HG03103 (cell line): ENCODE measurements around the gene MACO1.
"Not testable (repeated sequence)": the region's sequence is repeated elsewhere in the genome, so short reads cannot be mapped to it uniquely, and the experiment has no call there.

Experiments
- ATAC-seq: cut with Tn5 transposase; IDR thresholded peaks from one replicate; pipeline ENCODE4 v1.9.1; 2021; ENCODE audit warnings: low read depth; ENCODE audit not compliant: unreplicated experiment

The MACO1 gene

DNA sequence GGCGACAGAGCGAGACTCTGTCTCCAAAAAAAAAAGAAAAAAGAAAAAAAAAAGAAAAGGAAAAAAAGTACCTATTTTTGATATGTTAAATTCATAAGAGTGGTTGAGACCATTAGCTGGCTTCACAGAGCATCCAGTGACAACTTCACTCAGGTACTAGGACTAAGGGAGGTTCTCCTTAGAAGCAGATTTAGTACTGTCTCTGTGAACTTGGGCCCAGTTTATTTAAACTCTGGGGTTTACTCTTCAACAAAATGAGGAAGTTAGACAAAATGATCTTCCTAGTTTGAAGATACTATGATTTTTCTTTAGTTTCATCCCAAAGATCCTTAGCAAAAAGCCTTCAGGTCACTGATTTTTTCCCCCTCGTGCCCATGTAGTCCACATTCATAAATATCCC, 21.2 kb downstream of the MACO1 start:
- ATAC-seq = no peak

DNA sequence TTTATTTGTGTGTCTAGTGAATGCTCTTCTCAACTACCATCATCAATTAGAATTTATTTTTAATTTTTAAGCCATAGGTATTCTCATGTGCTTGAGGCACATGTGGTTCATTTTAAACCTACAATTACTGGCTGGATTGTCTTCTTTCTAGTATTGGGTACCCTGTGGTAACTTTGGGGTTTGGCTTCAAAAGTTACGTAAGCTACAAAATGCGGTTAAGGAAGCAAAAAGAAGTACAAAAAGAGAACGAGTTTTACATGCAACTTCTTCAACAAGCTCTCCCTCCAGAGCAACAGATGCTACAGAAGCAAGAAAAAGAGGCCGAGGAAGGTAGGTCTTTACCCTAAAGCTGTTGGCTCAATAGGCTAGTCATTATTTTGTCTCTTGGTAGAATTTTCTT, 25.8 kb downstream of the MACO1 start:
- no peak for ATAC-seq

DNA sequence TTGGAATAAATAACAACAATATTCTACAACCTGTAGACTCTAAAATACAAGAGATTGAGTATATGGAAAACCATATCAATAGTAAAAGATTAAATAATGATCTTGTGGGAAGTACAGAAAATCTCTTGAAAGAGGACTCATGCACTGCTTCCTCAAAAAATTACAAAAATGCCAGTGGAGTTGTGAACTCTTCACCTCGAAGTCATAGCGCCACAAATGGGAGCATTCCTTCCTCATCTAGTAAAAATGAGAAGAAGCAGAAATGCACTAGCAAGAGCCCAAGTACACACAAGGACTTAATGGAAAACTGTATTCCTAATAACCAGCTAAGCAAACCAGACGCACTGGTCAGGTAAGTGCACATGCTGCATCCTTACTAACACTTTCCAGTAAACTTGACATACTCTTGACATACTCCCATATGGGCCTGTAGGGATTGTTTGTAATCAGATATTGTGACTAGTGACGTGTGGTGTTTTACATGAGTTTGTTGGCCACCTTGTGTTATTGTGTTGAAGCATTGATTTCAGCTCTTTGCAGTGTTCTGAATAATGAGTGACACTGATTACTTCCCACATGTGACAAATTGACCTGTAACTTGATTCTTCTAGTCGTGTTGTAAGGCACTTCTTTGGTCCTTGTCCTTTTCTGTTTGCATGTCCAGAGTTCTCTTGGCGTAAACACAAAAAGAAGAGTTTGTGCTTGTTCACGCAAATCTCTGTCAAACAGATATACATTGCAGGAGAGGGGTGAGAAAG, 28.0 kb downstream of the MACO1 start:
- no peak for ATAC-seq

DNA sequence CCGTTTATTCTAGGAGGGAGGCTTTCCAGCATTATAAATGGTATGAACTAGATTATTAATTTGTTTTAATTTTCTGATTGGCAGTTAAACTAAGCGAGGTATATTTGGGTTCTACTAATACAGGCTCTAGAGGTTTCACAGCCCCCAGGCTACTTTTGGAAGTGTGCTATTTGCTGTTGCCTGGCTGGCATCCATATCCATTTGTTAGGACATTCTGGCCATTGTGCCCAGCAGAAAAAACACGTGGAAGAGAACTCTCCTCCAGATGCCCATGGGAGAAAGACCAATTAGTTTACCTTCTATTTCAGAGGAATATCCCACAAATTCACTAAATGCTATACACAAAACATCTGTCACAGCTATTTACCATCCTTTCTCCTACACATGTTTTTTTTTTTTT, 29.3 kb downstream of the MACO1 start:
- no peak for ATAC-seq

DNA sequence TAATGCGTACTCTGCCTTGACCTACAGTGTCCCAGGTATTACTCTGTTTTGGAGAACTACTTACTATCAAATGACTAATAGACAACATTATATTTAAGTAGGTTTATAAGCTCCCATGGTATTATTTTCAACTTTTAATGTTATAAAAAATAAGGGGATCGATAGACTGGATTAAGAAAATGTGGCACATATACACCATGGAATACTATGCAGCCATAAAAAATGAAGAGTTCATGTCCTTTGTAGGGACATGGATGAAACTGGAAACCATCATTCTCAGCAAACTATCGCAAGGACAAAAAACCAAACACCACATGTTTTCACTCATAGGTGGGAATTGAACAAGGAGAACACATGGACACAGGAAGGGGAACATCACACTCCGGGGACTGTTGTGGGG, 30.1 kb downstream of the MACO1 start:
- not testable (repeated sequence) for ATAC-seq

DNA sequence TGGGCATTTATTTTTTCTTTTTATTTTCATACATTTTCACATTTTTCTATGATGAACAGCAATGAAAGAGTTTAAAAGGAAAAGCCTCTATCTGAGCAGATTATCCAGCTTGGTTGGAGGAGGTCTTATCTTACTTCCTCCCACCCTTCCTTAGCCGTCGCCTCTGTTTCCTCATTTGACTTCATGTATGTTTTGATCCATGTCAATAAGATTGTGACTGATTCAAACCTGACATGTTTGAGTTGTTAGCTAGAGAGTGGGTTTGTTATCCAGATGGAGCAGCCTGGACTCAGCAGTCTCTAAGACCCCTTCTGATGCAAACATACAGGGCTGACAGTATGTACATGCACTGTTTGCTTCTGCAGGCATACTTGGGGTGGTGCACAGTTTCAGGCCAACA, 31.2 kb downstream of the MACO1 start:
- ATAC-seq = no peak

DNA sequence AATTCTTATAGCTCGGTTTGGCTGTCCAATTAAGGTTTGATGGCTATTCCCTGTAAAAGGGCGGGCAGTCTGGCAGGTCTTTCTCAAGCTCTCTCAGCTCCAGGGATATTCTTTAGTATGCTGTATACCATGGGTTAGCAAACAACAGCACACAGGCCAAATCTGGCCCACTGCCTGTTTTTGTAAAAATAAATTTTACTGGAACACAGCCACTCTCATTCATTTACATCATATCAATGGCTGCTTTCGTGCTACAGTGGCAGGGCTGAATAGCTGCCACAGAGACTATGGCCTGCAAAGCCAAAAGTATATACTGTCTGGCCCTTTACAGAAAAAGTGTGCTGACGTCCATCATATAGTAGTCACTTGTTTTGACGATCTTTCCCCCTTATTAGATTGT, 32.0 kb downstream of the MACO1 start:
- ATAC-seq = no peak

DNA sequence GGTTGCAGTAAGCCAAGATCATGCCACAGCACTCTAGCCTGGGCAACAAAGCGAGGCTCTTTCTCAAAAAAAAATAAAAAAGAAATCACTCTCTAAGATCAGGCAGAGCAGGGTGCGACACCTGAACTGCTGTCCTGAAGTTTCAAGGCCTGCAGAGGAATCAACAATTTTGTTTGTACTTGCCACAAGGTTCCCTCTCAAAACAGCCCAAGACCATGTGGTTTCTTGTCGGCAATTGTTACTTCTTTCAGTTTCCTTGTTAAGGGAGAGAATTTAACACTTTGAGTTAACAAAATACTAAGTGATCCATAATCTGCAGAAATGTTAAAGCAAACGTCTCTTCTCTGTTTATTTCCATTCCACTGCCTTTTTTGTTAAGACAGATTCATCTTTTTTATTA, 36.5 kb downstream of the MACO1 start:
- ATAC-seq = no peak

DNA sequence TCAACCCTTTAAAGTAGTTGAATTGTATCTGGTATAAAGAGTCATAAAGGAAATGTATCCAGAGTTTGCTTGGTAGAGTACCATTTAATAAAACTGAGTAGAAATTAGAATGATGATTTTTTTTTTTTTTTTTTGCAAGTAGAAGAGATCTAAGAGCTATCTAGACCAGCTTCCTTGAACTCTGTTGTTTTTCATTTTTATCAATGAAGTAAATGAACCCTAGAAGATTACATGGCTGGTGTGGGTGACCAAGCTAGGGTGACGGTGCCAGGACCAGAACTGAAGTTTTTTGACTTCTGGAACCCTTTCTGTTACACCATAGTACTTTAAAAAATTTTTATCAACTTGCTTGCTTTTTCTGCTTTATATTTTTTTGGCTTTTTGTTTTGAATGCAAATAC, 36.9 kb downstream of the MACO1 start:
- ATAC-seq = no peak

DNA sequence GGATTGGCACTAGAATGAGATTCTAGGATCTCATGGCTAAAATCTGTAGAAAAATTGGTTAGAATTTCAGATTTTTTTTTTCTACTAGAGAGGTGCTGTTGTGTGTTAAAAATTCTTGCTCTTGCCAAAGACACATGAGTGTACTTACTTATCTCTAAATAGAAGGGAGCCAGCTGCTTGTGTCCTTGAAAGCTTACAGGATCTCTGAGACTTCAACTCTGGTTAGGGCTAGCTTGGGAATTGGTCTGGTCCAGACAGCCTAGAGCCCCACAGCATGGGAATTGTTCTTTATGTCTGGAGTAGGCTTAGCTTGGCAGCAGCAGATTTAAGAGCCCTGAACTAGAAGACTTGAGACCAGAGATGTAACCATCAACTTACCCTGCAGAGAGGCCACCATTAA, 37.3 kb downstream of the MACO1 start:
- no peak for ATAC-seq

DNA sequence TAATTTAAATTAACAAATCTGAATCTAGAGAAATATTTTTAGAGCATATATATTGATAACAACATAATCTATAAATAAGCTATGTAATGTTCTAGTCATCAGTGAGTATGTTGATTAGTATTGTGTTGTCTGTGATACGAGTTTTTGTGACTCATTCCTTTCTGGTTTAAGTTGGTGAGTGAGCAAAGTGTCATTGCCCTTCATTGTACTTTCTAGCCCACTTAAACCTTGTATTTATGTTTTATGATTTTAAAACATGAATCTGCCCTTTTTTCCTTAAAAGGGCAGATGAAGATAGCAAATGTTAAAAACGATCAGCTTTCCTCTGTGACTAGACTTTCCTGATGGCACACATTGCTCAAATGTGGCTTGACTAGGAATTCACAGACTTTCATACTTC, 38.5 kb downstream of the MACO1 start:
- no peak for ATAC-seq

DNA sequence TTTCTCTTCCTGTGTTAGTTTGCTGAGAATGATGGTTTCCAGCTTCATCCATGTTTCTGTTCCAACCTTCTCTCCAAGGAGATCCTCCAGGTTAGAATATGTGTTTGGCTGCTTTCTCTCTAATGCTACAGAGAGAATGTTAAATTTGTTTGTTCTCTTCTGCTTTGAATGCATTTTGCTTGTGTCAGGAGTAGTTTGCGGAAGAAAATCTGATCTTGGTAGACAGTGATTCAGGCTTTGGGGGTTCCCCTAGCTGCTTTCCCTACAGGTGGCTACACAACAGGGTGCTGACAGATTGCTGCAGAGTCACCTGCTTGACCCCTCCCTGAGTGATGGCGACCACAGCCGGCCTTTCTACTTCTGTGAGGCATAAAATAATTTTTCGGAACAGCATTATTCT, 41.8 kb downstream of the MACO1 start:
- no peak for ATAC-seq

DNA sequence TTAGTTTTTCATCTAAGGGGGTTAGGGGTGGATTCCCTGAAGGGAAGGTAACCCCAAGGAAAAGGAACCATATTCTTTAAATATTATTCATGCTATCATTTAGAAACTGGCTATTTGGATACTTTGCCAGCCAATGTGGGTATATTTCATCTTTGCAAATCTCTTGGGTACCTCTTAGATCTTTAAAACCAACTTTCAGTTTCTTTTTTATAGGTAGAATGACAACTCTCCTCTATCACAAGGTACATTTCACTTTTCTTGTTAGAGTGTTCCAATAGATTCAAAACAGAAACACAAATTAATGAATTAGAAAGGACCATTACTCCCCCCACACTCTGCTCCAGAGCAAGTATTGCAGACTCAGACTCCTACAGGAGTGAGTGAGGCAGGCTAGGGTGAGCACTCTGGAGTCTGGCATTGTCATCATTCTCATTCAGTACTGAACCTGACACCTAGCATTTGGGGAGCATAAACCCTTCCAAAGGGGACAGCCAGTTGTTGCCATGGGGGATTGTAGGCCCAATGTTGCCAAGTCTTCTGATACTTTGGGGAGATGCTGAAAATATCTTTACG, 43.0 kb downstream of the MACO1 start:
- no peak for ATAC-seq

DNA sequence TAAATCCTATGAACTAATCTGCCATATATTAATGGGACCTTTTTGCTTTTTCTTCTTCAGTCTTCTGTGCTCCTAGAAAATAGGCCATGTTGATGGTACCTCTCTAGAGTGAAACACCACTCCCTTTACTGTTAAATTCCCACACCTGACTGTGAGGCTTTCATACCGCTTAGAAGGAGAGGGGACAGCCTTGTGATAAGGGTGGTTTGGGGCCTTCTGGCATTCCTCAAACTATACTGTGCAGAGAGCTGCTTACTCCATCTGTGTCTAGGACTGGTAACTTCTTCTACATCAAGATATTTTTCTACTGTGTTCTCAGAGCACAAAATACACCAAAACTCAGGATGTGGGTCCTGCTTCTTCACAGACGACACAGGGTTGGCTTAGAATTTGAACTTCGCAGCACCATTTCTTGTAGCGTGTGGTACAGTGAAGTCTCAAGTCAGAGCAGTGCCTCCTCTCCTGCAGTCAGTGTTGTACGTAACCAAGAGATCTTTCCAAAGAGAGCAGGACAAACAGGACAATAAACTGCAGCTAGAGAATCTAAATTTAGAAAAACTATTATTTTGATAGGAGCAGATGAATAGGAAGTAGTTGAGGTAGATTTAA, 43.8 kb downstream of the MACO1 start:
- no peak for ATAC-seq

DNA sequence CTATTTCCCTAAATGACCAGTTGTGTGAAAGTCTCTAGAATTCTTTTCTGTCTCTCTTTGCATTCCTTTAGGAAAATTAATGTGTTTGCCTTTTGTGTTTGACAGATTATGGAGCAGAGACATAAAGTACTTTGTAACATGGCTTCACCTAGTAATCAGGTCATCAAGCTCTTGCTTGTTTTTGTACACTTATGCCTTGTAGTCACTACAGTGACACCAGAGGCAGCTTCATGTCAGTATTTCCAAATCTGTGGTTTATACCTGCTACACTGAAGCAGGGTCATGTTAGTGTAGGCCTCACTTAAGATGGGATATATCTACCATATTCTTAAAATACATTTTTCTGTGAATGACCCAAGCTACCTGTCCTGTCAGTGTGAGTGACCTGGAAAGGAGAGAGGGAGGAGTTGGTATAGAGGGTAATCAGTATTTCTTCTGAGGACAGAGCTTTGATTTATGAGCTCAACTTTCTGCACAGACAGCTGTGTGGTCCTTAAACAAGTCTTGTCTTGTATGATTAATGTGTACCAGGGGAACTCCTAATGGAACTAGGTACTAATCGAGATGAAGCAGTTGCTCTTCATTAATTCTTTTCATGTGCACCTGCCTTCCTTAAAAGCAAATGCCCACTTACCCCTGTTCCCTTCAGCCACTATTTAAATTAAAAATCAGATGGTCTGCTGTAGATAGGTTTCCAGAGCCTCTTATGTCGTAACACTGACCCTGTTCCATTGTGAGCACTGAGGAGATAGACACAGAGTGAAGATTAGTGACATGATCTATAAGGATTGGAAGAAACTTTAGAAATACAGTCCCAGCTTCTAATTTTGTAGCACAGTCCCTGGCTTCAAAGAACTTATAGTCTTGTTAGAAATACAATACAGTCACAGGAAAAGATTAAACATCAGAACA, 45.7 kb downstream of the MACO1 start:
- ATAC-seq = no peak

DNA sequence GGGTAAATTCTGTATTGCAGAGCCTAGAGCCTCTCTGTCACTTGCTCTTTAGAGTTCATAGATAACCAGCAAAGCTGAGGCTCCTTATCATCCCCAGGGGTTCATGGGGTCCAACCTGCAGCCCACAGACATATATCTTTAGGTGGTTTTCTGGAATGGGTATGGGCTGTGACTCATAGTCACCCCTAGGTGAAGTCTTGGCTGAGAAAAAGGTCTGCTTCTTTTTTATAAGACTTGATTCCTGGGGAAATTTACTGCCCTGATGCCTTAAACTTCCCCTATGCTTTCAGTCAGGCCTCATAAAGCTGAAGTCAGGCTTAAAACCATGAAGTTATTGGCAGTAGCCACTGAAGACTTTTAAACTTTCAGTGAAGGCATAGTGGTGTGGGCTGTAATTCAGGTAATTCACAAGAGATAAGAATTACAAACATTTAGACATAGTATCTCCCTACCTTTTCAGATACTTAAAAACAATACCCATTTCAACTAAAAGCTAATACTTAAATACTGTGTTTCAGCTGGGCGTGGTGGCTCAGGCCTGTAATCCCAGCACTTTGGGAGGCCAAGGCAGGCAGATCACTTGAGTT, 46.8 kb downstream of the MACO1 start:
- no peak for ATAC-seq

DNA sequence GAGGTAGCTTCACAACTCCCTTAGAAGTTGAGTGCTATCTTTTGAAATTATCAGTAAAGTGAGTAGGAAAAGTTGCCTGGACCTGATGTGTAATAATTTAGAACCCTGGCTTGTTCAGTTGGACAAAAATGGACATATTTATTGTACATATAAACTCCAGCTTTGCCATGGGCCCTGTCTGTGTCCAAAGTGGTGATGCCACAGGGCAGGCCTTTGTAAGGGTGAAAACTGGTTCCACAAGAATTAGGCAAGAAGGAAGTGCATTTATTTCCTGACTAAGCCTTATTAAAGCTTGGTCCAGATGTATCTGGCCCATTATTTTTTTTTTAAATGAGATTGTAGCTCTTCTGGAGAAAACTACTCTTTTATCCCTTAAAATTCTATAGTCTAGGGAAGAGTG, 47.9 kb downstream of the MACO1 start:
- no peak for ATAC-seq

DNA sequence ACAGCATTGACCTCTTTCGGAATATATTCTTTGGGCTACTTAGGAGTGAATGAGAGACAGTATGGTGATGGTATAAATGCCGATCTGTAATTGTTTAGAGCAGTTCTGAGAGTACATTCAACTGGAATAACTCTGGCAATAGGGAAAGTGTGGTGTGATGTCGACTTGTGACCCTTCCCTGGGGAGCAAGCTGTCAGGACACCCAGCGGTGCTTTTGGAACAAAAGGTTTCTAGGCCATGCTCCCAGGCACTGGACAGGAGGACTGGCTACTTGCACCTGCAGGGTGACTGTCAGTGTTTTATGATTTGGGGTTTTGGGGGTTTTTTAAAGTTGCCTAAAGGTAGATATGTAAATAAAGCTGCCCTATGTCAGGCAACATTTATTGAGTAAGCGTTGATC, 50.9 kb downstream of the MACO1 start:
- no peak for ATAC-seq

DNA sequence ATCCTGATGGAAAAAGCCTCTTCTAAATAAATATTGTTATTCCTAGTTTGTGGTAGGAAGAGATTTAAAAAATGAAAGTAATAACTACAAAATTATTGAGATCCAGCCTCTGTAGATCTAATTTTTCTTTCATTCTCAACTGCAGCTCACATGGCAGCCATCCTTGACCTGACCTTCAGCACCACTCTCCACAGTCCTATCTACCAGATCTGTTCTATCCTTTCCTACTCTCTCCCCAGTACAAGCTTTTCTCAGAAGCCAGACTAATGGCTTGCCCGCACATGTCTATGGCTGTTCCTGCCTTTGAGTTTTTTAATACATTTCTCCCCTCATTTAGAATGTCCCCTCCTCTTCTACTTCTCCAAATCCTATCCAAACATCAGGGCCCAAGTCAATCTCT, 51.5 kb downstream of the MACO1 start:
- ATAC-seq = no peak

DNA sequence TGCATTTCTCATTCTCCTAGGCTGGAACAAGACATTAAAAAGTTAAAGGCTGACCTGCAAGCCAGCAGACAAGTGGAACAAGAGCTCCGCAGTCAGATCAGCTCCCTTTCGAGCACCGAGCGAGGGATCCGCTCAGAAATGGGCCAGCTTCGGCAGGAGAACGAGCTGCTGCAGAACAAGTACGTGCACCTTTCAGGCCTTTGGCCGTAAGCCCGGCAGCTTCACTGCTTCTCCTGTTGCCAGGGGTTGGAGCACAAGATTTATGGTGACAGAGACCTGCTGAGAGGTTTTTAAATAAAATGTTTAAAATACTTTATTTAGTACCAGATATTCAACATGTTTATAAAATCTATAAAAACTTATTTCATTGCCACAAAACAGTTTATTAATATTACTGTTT, 53.4 kb downstream of the MACO1 start:
- ATAC-seq = no peak

DNA sequence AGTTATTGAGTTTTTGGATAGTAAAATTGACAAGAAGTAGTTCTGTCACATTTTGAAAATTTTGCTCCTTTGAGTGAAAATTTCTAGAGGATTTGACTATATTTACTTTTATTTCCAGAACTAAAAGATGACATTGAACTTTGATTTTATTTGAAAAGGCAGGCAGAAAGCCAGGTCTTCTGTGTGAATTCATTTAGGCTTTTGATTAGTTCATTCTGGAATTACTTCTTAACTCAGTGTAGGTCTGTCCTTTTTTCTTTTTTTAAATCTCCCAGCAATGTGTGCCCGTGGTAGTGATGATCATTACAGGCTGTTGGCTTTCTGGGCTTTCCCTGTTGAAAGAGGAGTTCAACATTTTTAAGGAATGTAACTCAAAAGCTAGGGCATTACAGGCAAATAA, 53.8 kb downstream of the MACO1 start:
- ATAC-seq = no peak
